ENCODE data around the gene GALNT14.

GALNT14 gene

GRCh38 chr2:30968660-30969397, 169.4 kb downstream of the GALNT14 start:
- DNase-seq = no peak

- DNase-seq = no peak
Measured at GRCh38 chr2:30966786-30967185, 171.5 kb downstream of the GALNT14 start.

GRCh38 chr2:30965022-30965531, 173.2 kb downstream of the GALNT14 start:
- no peak for DNase-seq

GRCh38 chr2:30964334-30965005, 173.8 kb downstream of the GALNT14 start:
- no peak for DNase-seq

GRCh38 chr2:30963184-30963583, 175.1 kb downstream of the GALNT14 start:
- DNase-seq = no peak

- no peak for DNase-seq
Measured at GRCh38 chr2:30960213-30960612, 178.0 kb downstream of the GALNT14 start.

- DNase-seq = no peak
Measured at GRCh38 chr2:30959653-30960052, 178.6 kb downstream of the GALNT14 start.

GRCh38 chr2:30958918-30959265, 179.3 kb downstream of the GALNT14 start:
- no peak for DNase-seq

- no peak for DNase-seq
Measured at GRCh38 chr2:30958193-30958917, 179.9 kb downstream of the GALNT14 start.

- DNase-seq = no peak
Measured at GRCh38 chr2:30957591-30957990, 180.6 kb downstream of the GALNT14 start.

- no peak for DNase-seq
Measured at GRCh38 chr2:30956995-30957394, 181.2 kb downstream of the GALNT14 start.

- no peak for DNase-seq
Measured at GRCh38 chr2:30955516-30956132, 182.6 kb downstream of the GALNT14 start.

- no peak for DNase-seq
Measured at GRCh38 chr2:30950339-30950738, 187.9 kb downstream of the GALNT14 start.

GRCh38 chr2:30949435-30949834, 188.8 kb downstream of the GALNT14 start:
- DNase-seq = no peak

- DNase-seq = no peak
Measured at GRCh38 chr2:30948857-30949256, 189.4 kb downstream of the GALNT14 start.

- DNase-seq = no peak
Measured at GRCh38 chr2:30948130-30948529, 190.1 kb downstream of the GALNT14 start.

GRCh38 chr2:30947686-30948085, 190.6 kb downstream of the GALNT14 start:
- DNase-seq = no peak

- no peak for DNase-seq
Measured at GRCh38 chr2:30942419-30942818, 195.8 kb downstream of the GALNT14 start.

- no peak for DNase-seq
Measured at GRCh38 chr2:30940839-30941238, 197.4 kb downstream of the GALNT14 start.

- DNase-seq = no peak
Measured at GRCh38 chr2:30939364-30939763, 198.9 kb downstream of the GALNT14 start.

- no peak for DNase-seq
Measured at GRCh38 chr2:30938196-30938595, 200.0 kb downstream of the GALNT14 start.

- DNase-seq = no peak
Measured at GRCh38 chr2:30936977-30937376, 201.3 kb downstream of the GALNT14 start.

GRCh38 chr2:30935795-30936194, 202.4 kb downstream of the GALNT14 start:
- no peak for DNase-seq
